OCI-LY1 (cell line): ENCODE measurements around the gene SIX2.

Experiments used
- EZH2 ChIP-seq: fragments of 200-600 bp; sonication (generic), shearing (Covaris generic); IDR thresholded peaks from 2 replicates; pipeline ENCODE4 v1.8.0; 2017; ENCODE audit warnings: borderline replicate concordance, mixed run types, mild to moderate bottlenecking, antibody characterized with exemption, low read length, moderate library complexity, mixed read lengths
- TF ChIP-seq, protein P1 (sequence below): fragments of 200-600 bp; sonication (generic), shearing (Covaris generic); IDR thresholded peaks from 2 replicates; pipeline ENCODE4 v1.5.1; 2017; ENCODE audit warnings: mild to moderate bottlenecking, antibody characterized with exemption, low read length, moderate library complexity, mixed read lengths

DNA sequence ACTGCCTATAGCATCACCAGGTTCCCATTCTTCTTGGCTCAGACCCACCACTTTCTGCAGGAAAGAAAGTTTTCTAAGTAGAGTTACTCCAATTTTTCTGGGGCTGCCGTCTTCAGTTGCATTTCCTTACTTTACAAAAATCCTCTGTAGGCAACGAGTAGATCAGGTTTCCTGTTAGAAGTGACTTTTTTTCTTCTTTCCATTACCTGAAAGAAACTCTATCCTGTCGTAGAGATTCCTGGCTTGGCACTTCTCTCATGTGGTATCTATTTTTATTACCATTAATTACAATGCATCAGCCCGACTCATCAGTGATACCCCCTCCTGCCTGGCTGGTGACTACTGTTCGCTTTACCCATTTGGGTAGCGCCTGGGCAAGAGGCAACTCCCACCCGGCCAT lies 5.6 kb upstream of the SIX2 start:
- TF ChIP-seq, protein P1, sequence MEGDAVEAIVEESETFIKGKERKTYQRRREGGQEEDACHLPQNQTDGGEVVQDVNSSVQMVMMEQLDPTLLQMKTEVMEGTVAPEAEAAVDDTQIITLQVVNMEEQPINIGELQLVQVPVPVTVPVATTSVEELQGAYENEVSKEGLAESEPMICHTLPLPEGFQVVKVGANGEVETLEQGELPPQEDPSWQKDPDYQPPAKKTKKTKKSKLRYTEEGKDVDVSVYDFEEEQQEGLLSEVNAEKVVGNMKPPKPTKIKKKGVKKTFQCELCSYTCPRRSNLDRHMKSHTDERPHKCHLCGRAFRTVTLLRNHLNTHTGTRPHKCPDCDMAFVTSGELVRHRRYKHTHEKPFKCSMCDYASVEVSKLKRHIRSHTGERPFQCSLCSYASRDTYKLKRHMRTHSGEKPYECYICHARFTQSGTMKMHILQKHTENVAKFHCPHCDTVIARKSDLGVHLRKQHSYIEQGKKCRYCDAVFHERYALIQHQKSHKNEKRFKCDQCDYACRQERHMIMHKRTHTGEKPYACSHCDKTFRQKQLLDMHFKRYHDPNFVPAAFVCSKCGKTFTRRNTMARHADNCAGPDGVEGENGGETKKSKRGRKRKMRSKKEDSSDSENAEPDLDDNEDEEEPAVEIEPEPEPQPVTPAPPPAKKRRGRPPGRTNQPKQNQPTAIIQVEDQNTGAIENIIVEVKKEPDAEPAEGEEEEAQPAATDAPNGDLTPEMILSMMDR: no peak
- no peak for TF ChIP-seq EZH2
